Ectodermal cell (in vitro differentiated cells): ENCODE data around the gene RIC1.

Source experiments
- H3K27ac ChIP-seq: 2 replicates; pipeline ENCODE4 v1.7.0; 2013; ENCODE audit warnings: mild to moderate bottlenecking, low read depth, low read length; ENCODE audit not compliant: insufficient read depth, poor library complexity, severe bottlenecking
- H3K27me3 ChIP-seq: 2 replicates; pipeline ENCODE4 v1.7.0; 2013; ENCODE audit warnings: mild to moderate bottlenecking, low read length; ENCODE audit not compliant: insufficient read depth, control insufficient read depth, poor library complexity, severe bottlenecking
- H3K36me3 ChIP-seq: one replicate; pipeline ENCODE4 v1.7.0; 2013; ENCODE audit warnings: low read length; ENCODE audit not compliant: control insufficient read depth, insufficient read depth
- H3K4me1 ChIP-seq: one replicate; pipeline ENCODE4 v1.7.0; 2013; ENCODE audit warnings: low read length; ENCODE audit not compliant: control insufficient read depth, insufficient read depth
- H3K4me3 ChIP-seq: 2 replicates; pipeline ENCODE4 v1.7.0; 2013; ENCODE audit warnings: low read depth, low read length, control low read depth; ENCODE audit not compliant: insufficient read depth
- H3K9me3 ChIP-seq: 2 replicates; pipeline ENCODE4 v1.7.0; 2013; ENCODE audit warnings: mild to moderate bottlenecking, low read length, moderate library complexity; ENCODE audit not compliant: control insufficient read depth
- WGBS, 2 experiments: methylation state at CpG; one replicate each; pipeline ENCODE4 v1.1.7; 2013; ENCODE audit warnings: missing lambda C conversion rate in 2 of 2; 5-methylcytosine and 5-hydroxymethylcytosine counted together

The RIC1 gene

GRCh38 chr9:5633243-5633642 lies 4.3 kb downstream of the RIC1 start:
- WGBS, 2 experiments: 93 to 100% methylated on average over 1 of the region's 2 CpGs
- Histone ChIP-seq H3K4me1 (peaks cover 5% of the 10 kb centered on the region), H3K27me3 (no peaks in the 10 kb centered on the region), H3K36me3 (no peaks in the 10 kb centered on the region), H3K27ac (no peak overlapping the region), H3K9me3 (no peaks in the 10 kb centered on the region), H3K4me3 (no peak overlapping the region)

GRCh38 chr9:5635390-5635789 lies 6.5 kb downstream of the RIC1 start:
- Histone ChIP-seq H3K9me3 (no peaks in the 10 kb centered on the region), H3K4me3 (no peak overlapping the region), H3K27ac (no peak overlapping the region), H3K36me3 (no peaks in the 10 kb centered on the region), H3K4me1 (peaks cover 5% of the 10 kb centered on the region), H3K27me3 (no peaks in the 10 kb centered on the region)
- WGBS, 2 experiments: 94 to 98% methylated on average over 2 to 3 of the region's 4 CpGs

- Histone ChIP-seq H3K4me1 (no peaks in the 10 kb centered on the region), H3K27me3 (no peaks in the 10 kb centered on the region), H3K27ac (no peak overlapping the region), H3K4me3 (no peak overlapping the region), H3K9me3 (no peaks in the 10 kb centered on the region), H3K36me3 (no peaks in the 10 kb centered on the region)
- WGBS, 2 experiments: 86 to 95% methylated on average over 1 of the region's 1 CpG
Measured at GRCh38 chr9:5639816-5640215, 10.9 kb downstream of the RIC1 start.

- no peak overlapping the region for H3K4me3 ChIP-seq
Measured at GRCh38 chr9:5642170-5642569, 13.3 kb downstream of the RIC1 start.

GRCh38 chr9:5643005-5643624 lies 14.2 kb downstream of the RIC1 start:
- Histone ChIP-seq H3K4me1 (no peaks in the 10 kb centered on the region), H3K9me3 (no peaks in the 10 kb centered on the region), H3K27ac (no peak overlapping the region)

More at GRCh38 chr9:5642170-5642569, 13.3 kb downstream of the RIC1 start:
- Histone ChIP-seq H3K4me1 (no peaks in the 10 kb centered on the region), H3K9me3 (no peaks in the 10 kb centered on the region), H3K36me3 (no peaks in the 10 kb centered on the region), H3K27ac (no peak overlapping the region), H3K27me3 (no peaks in the 10 kb centered on the region)
- WGBS, 2 experiments: 93 to 95% methylated on average over 2 of the region's 2 CpGs

GRCh38 chr9:5644501-5644900 lies 15.6 kb downstream of the RIC1 start:
- 83 to 100% methylated on average over 1 of the region's 1 CpG for WGBS, 2 experiments
- no peaks in the 10 kb centered on the region for H3K36me3 ChIP-seq
- H3K4me3 ChIP-seq: no peak overlapping the region
- no peak overlapping the region for H3K27ac ChIP-seq
- H3K4me1 ChIP-seq: no peaks in the 10 kb centered on the region
- no peaks in the 10 kb centered on the region for H3K9me3 ChIP-seq
- no peaks in the 10 kb centered on the region for H3K27me3 ChIP-seq

More at GRCh38 chr9:5643005-5643624, 14.2 kb downstream of the RIC1 start:
- no peaks in the 10 kb centered on the region for H3K27me3 ChIP-seq
- H3K36me3 ChIP-seq: no peaks in the 10 kb centered on the region
- H3K4me3 ChIP-seq: no peak overlapping the region

GRCh38 chr9:5646116-5646515 lies 17.2 kb downstream of the RIC1 start:
- Histone ChIP-seq H3K9me3 (no peaks in the 10 kb centered on the region), H3K27me3 (no peaks in the 10 kb centered on the region), H3K27ac (no peak overlapping the region), H3K4me1 (no peaks in the 10 kb centered on the region), H3K36me3 (no peaks in the 10 kb centered on the region), H3K4me3 (no peak overlapping the region)
- 90 to 97% methylated on average over 3 of the region's 3 CpGs for WGBS, 2 experiments

GRCh38 chr9:5650356-5651105 lies 21.6 kb downstream of the RIC1 start:
- H3K4me1 ChIP-seq: no peaks in the 10 kb centered on the region
- WGBS, 2 experiments: 88 to 96% methylated on average over 2 of the region's 2 CpGs
- H3K9me3 ChIP-seq: no peaks in the 10 kb centered on the region
- H3K27me3 ChIP-seq: no peaks in the 10 kb centered on the region
- no peak overlapping the region for H3K27ac ChIP-seq
- no peak overlapping the region for H3K4me3 ChIP-seq
- no peaks in the 10 kb centered on the region for H3K36me3 ChIP-seq

GRCh38 chr9:5651246-5651645 lies 22.3 kb downstream of the RIC1 start:
- Histone ChIP-seq H3K27me3 (no peaks in the 10 kb centered on the region), H3K36me3 (no peaks in the 10 kb centered on the region), H3K9me3 (no peaks in the 10 kb centered on the region)

GRCh38 chr9:5652821-5653220 lies 23.9 kb downstream of the RIC1 start:
- 90 to 100% methylated on average over 1 of the region's 1 CpG for WGBS, 2 experiments
- Histone ChIP-seq H3K4me3 (no peak overlapping the region), H3K27me3 (no peaks in the 10 kb centered on the region), H3K27ac (no peak overlapping the region), H3K36me3 (no peaks in the 10 kb centered on the region), H3K9me3 (no peaks in the 10 kb centered on the region), H3K4me1 (no peaks in the 10 kb centered on the region)

More at GRCh38 chr9:5651246-5651645, 22.3 kb downstream of the RIC1 start:
- no peak overlapping the region for H3K4me3 ChIP-seq
- no peaks in the 10 kb centered on the region for H3K4me1 ChIP-seq
- no peak overlapping the region for H3K27ac ChIP-seq
